B cell (primary cell): ENCODE results near the gene COL5A1. TPM values are rescaled to one million over a fixed set of nuclear protein-coding genes. Genes with fewer than 3 reads are reported as not detected.

ENCODE experiments used
- ATAC-seq: fragments of 200-7000 bp; cut with Tn5 transposase; one replicate; pipeline ENCODE4 v1.10.0; 2021; ENCODE audit warnings: low read depth, mild to moderate bottlenecking, moderate number of reproducible peaks, moderate library complexity
- CTCF ChIA-PET: fragments of 350-600 bp; sonication (Branson Sonifier 250); formaldehyde crosslinking; loops from one replicate; lab custom pipeline; 2021; ENCODE audit warnings: antibody characterized with exemption, inconsistent platforms; lab: Charles Lee
- POLR2A ChIA-PET: fragments of 350-600 bp; sonication (Branson Sonifier 250); formaldehyde crosslinking; loops from one replicate; lab custom pipeline; 2021; ENCODE audit warnings: antibody characterized with exemption; lab: Charles Lee
- DNase-seq: peaks from one replicate; pipeline ENCODE4 v3.0.0; 2013
- H2AFZ ChIP-seq: 2 replicates; pipeline ENCODE4 v1.6.1; 2012; ENCODE audit warnings: mild to moderate bottlenecking, low read depth, low read length; ENCODE audit not compliant: insufficient read depth, poor library complexity, severe bottlenecking
- H3K27ac ChIP-seq, 2 donors: 1 replicate in 1 of 2; 2 replicates in 1 of 2; pipeline ENCODE4 v1.5.1; 2012 to 2013; ENCODE audit warnings: low read length in 2 of 2, mild to moderate bottlenecking in 2 of 2, moderate library complexity in 1 of 2
- H3K27me3 ChIP-seq, 4 experiments: fragments of 200-600 bp in 1 of 4; sonication (generic) in 1 of 4; replicated peaks in 1 of 4; 1 replicate in 2 of 4; 2 replicates in 2 of 4; pipeline versions ENCODE4 v1.6.1 to v1.7.0; 2013 to 2016; ENCODE audit warnings: low read length in 3 of 4, mild to moderate bottlenecking in 2 of 4, mixed read lengths in 1 of 4, moderate library complexity in 1 of 4; ENCODE audit not compliant: insufficient read depth in 4 of 4, control insufficient read depth in 3 of 4; ENCODE audit errors: control extremely low read depth in 1 of 4
- H3K36me3 ChIP-seq, 2 experiments: replicated peaks in 1 of 2; 1 replicate in 1 of 2; 2 replicates in 1 of 2; pipeline versions ENCODE4 v1.6.1 to v1.7.1; 2013; ENCODE audit warnings: low read length in 1 of 2; ENCODE audit not compliant: insufficient read depth in 2 of 2, control insufficient read depth in 1 of 2; ENCODE audit errors: control extremely low read depth in 1 of 2, extremely low read depth in 1 of 2
- H3K4me1 ChIP-seq, 2 donors: fragments of 200-600 bp in 1 of 2; sonication (generic) in 1 of 2; 1 replicate in 1 of 2; 2 replicates in 1 of 2; pipeline versions ENCODE4 v1.5.1 to v1.6.1; 2013 to 2017; ENCODE audit warnings: low read length in 2 of 2; ENCODE audit not compliant: control insufficient read depth in 2 of 2, insufficient read depth in 2 of 2
- H3K4me2 ChIP-seq: replicated peaks from 2 replicates; pipeline ENCODE3; 2012; ENCODE audit warnings: mild to moderate bottlenecking, low read depth, low read length; ENCODE audit not compliant: poor library complexity, severe bottlenecking
- H3K4me3 ChIP-seq, 5 experiments: fragments of 200-600 bp in 1 of 5; sonication (generic) in 1 of 5; 1 replicate in 3 of 5; 2 replicates in 2 of 5; pipeline versions ENCODE4 v1.5.1 to v1.7.0; 2011 to 2016; ENCODE audit warnings: low read length in 4 of 5, mild to moderate bottlenecking in 4 of 5, low read depth in 2 of 5, control low read depth in 1 of 5, moderate library complexity in 1 of 5; ENCODE audit not compliant: insufficient read depth in 1 of 5; ENCODE audit errors: control extremely low read depth in 1 of 5, extremely low read depth in 1 of 5
- H3K79me2 ChIP-seq: fragments of 200-600 bp; sonication (generic); one replicate; pipeline ENCODE4 v1.6.0; 2016; ENCODE audit warnings: low read length; ENCODE audit not compliant: control insufficient read depth, insufficient read depth
- H3K9ac ChIP-seq: fragments of 200-600 bp; sonication (generic); 2 replicates; pipeline ENCODE4 v1.6.1; 2017; ENCODE audit warnings: mild to moderate bottlenecking, low read length, moderate library complexity
- H3K9me3 ChIP-seq, 3 donors: one replicate each; pipeline versions ENCODE4 v1.6.1 to v1.7.1; 2013; ENCODE audit warnings: low read length in 2 of 3; ENCODE audit not compliant: control insufficient read depth in 2 of 3, insufficient read depth in 1 of 3; ENCODE audit errors: control extremely low read depth in 1 of 3
- H4K20me1 ChIP-seq: 2 replicates; pipeline ENCODE4 v1.6.0; 2012; ENCODE audit warnings: mild to moderate bottlenecking, low read length; ENCODE audit not compliant: insufficient read depth, control insufficient read depth, poor library complexity, severe bottlenecking
- H3K27ac Mint-ChIP-seq: one replicate; pipeline ENCODE4 v1.8.0; 2021; ENCODE audit warnings: mixed read lengths
- H3K27me3 Mint-ChIP-seq: one replicate; pipeline ENCODE4 v1.8.0; 2021; ENCODE audit warnings: mixed read lengths
- H3K4me1 Mint-ChIP-seq: one replicate; pipeline ENCODE4 v1.8.0; 2021; ENCODE audit warnings: mixed read lengths
- H3K4me3 Mint-ChIP-seq: one replicate; pipeline ENCODE4 v1.8.0; 2021; ENCODE audit warnings: mixed read lengths
- H3K9me3 Mint-ChIP-seq: one replicate; pipeline ENCODE4 v1.8.0; 2022; ENCODE audit warnings: mixed read lengths; ENCODE audit not compliant: insufficient read depth
- CTCF ChIP-seq: fragments of 200-600 bp; IDR thresholded peaks from one replicate; pipeline ENCODE4 v1.8.0; 2022; ENCODE audit warnings: antibody characterized with exemption, mild to moderate bottlenecking
- EZH2 ChIP-seq: IDR thresholded peaks from 2 replicates; pipeline ENCODE4 v1.6.1; 2012; ENCODE audit warnings: borderline replicate concordance, low read depth, mild to moderate bottlenecking, moderate library complexity, low read length; ENCODE audit not compliant: insufficient read depth, poor library complexity, severe bottlenecking
- WGBS: methylation state at CpG from one replicate; pipeline ENCODE4 v1.1.5; 2013; ENCODE audit warnings: missing lambda C conversion rate; ENCODE audit not compliant: insufficient coverage; 5-methylcytosine and 5-hydroxymethylcytosine counted together
- intact Hi-C: fragments of 100-400 bp; cut with micrococcal nuclease; formaldehyde crosslinking; loops from one replicate; pipeline ENCODE4 v1.10.0; 2022
- polyA plus RNA-seq: library from polyadenylated mRNA; depleted of rRNA; stranded (reverse); fragments of >200 nt; gene quantifications from 2 replicates; pipeline ENCODE4 v1.2.3, GENCODE V29; 2012
- total RNA-seq, 2 donors: library from RNA; stranded (reverse); fragments of 120-200 nt in 1 of 2; gene quantifications; 1 replicate in 1 of 2; 2 replicates in 1 of 2; pipeline versions ENCODE4 v1.2.3 to v1.2.4, GENCODE V29; 2013 to 2022

Gene COL5A1
- total and polyA plus RNA-seq, 2 donors (not counting 1 experiment from before 2014, with no cell fraction given): 0.06 TPM; not detected in 1

GRCh38 chr9:134632329-134632728 lies 9.3 kb upstream of the COL5A1 start:
- no peak overlapping the region for H3K9ac ChIP-seq
- no peak for TF ChIP-seq EZH2
- TF ChIP-seq CTCF: no peak
- H2AFZ ChIP-seq: no peak overlapping the region
- H3K4me3 ChIP-seq: no peak overlapping the region
- POLR2A ChIA-PET: no interaction called here
- Mint-ChIP-seq H3K27me3 (no peaks in the 10 kb centered on the region), H3K27ac (no peak overlapping the region), H3K9me3 (no peaks in the 10 kb centered on the region), H3K4me1 (no peaks in the 10 kb centered on the region), H3K4me3 (no peak overlapping the region)
- no peaks in the 10 kb centered on the region for H4K20me1 ChIP-seq
- H3K27me3 ChIP-seq: no peaks in the 10 kb centered on the region
- no peaks in the 10 kb centered on the region for H3K36me3 ChIP-seq
- no peaks in the 10 kb centered on the region for H3K79me2 ChIP-seq
- 91% methylated on average over 9 of the region's 9 CpGs for WGBS
- DNase-seq (no peak), ATAC-seq (no peak)
- intact Hi-C loops: no loop called here
- CTCF ChIA-PET: no interaction called here
- H3K9me3 ChIP-seq: no peaks in the 10 kb centered on the region
- no peak overlapping the region for H3K27ac ChIP-seq
- H3K4me2 ChIP-seq: no peak overlapping the region
- no peaks in the 10 kb centered on the region for H3K4me1 ChIP-seq

GRCh38 chr9:134633362-134634142 lies 8.1 kb upstream of the COL5A1 start:
- Histone ChIP-seq H3K9ac (no peak overlapping the region), H3K27ac (no peak overlapping the region), H4K20me1 (no peaks in the 10 kb centered on the region), H3K9me3 (no peaks in the 10 kb centered on the region), H3K36me3 (no peaks in the 10 kb centered on the region), H2AFZ (no peak overlapping the region), H3K27me3 (no peaks in the 10 kb centered on the region), H3K79me2 (no peaks in the 10 kb centered on the region), H3K4me1 (no peaks in the 10 kb centered on the region), H3K4me2 (no peak overlapping the region), H3K4me3 (no peak overlapping the region)
- Mint-ChIP-seq H3K9me3 (no peaks in the 10 kb centered on the region), H3K27ac (no peak overlapping the region), H3K4me3 (no peak overlapping the region), H3K27me3 (no peaks in the 10 kb centered on the region), H3K4me1 (no peaks in the 10 kb centered on the region)
- ATAC-seq (no peak), DNase-seq (no peak)
- CTCF ChIA-PET: no interaction called here
- POLR2A ChIA-PET: no interaction called here
- WGBS: 86% methylated on average over 16 of the region's 16 CpGs
- intact Hi-C loops: no loop called here
- TF ChIP-seq CTCF: no peak
- TF ChIP-seq EZH2: no peak
